Lower leg skin (tissue), 4 donors: ENCODE data around the gene GPC5. TPM values are rescaled to one million over a fixed set of nuclear protein-coding genes. Genes with fewer than 3 reads are reported as not detected.

Source experiments
- DNase-seq, 2 donors: peaks; one replicate each; pipeline ENCODE4 v3.0.0-alpha.2; 2019; ENCODE audit warnings: low spot score in 2 of 2
- H3K4me3 ChIP-seq: fragments of 200-600 bp; sonication (generic); 2 replicates; pipeline ENCODE4 v1.5.1; 2017; ENCODE audit warnings: mild to moderate bottlenecking, low read depth; ENCODE audit not compliant: poor library complexity, severe bottlenecking
- POLR2A ChIP-seq, 2 donors: fragments of 450-650 bp; IDR thresholded peaks; one replicate each; pipeline ENCODE4 v1.6.1; 2016 to 2017; ENCODE audit warnings: antibody characterized with exemption in 2 of 2, mild to moderate bottlenecking in 1 of 2, moderate library complexity in 1 of 2
- WGBS, 2 donors: methylation state at CpG; one replicate each; pipeline ENCODE4 v1.1.5; 2018; 5-methylcytosine and 5-hydroxymethylcytosine counted together
- intact Hi-C: fragments of 100-400 bp; cut with DNase I; formaldehyde crosslinking; loops from one replicate; pipeline ENCODE4 v1.15.0; 2023; ENCODE audit warnings: low total_unique reads
- total RNA-seq, 4 donors: library from RNA; depleted of rRNA; stranded (reverse); fragments of >200 nt; gene quantifications; one replicate each; pipeline ENCODE4 v1.1.0, GENCODE V29; 2016
- TF ChIP-seq, protein P1 (sequence below), 3 donors: fragments of 450-650 bp; IDR thresholded peaks; one replicate each; pipeline ENCODE4 v1.5.1; 2016; ENCODE audit warnings: antibody characterized with exemption in 3 of 3, mild to moderate bottlenecking in 3 of 3, moderate library complexity in 2 of 3

Gene GPC5
- total RNA-seq, 4 donors from 2014 or later = 0.46 to 1.3 (median 0.82) TPM

DNA sequence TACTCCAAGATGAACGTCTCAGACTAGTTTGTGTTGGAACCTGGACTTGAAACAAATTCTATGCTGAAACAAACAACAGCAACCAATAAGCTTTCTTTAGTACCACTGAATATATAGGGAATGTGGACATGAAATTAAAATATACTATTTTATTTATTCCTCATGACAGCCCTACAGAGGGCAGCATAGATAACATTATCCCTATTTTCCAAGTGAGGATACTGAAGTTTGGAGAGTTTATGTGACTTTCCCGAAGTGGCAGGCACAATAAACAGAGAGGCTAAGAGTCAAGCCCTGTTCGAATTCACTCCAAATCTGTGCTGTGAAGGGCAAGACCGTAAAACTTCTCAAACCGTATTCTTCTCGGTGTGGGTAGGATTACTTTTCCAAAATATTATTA is 1318.3 kb downstream of the GPC5 start:
- 58 to 66% methylated on average over 6 of the region's 6 CpGs for WGBS, 2 donors
- intact Hi-C loops = no loop called here
- H3K4me3 ChIP-seq = no peak overlapping the region
- TF ChIP-seq, protein P1, sequence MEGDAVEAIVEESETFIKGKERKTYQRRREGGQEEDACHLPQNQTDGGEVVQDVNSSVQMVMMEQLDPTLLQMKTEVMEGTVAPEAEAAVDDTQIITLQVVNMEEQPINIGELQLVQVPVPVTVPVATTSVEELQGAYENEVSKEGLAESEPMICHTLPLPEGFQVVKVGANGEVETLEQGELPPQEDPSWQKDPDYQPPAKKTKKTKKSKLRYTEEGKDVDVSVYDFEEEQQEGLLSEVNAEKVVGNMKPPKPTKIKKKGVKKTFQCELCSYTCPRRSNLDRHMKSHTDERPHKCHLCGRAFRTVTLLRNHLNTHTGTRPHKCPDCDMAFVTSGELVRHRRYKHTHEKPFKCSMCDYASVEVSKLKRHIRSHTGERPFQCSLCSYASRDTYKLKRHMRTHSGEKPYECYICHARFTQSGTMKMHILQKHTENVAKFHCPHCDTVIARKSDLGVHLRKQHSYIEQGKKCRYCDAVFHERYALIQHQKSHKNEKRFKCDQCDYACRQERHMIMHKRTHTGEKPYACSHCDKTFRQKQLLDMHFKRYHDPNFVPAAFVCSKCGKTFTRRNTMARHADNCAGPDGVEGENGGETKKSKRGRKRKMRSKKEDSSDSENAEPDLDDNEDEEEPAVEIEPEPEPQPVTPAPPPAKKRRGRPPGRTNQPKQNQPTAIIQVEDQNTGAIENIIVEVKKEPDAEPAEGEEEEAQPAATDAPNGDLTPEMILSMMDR (IDR thresholded peaks at IDR 0.05) = no peak
- no peak for TF ChIP-seq POLR2A (IDR thresholded peaks at IDR 0.05)
- no peak for DNase-seq

- intact Hi-C loops = no loop called here
- WGBS, 2 donors = 95 to 96% methylated on average over 2 of the region's 2 CpGs
These were observed 1319.4 kb downstream of the GPC5 start for GRCh38 chr13:92717857-92718256.

GRCh38 chr13:92719868-92720267 is 1321.4 kb downstream of the GPC5 start:
- TF ChIP-seq POLR2A (IDR thresholded peaks at IDR 0.05) = no peak
- TF ChIP-seq, protein P1 (IDR thresholded peaks at IDR 0.05) = no peak
- intact Hi-C loops = no loop called here
- DNase-seq = no peak
- no peak overlapping the region for H3K4me3 ChIP-seq

More at GRCh38 chr13:92717857-92718256, 1319.4 kb downstream of the GPC5 start:
- TF ChIP-seq, protein P1 (IDR thresholded peaks at IDR 0.05) = no peak
- no peak for TF ChIP-seq POLR2A (IDR thresholded peaks at IDR 0.05)
- DNase-seq = no peak
- H3K4me3 ChIP-seq = no peak overlapping the region

DNA sequence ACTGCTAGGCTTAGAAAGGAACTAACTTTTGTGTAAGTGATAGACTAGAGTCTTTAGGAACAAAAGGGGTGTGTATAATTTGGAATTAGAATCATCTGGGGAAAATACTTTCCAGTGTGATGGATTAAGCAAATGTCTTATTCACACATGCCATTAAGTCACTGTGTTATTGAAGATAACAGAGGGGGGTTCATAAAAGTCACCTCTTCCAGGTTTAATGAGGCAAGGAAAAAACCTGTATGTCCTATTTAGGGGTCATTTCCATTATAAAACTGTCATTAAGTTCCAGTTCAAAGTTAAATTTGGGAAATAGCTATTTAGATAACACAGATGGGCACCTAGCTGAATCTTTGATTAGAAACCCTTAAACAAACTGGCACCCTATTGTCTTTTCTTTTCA is 1323.2 kb downstream of the GPC5 start:
- intact Hi-C loops = no loop called here
- DNase-seq = no peak
- TF ChIP-seq, protein P1 (IDR thresholded peaks at IDR 0.05) = no peak
- no peak overlapping the region for H3K4me3 ChIP-seq

GRCh38 chr13:92727118-92727517 is 1328.7 kb downstream of the GPC5 start:
- H3K4me3 ChIP-seq = no peak overlapping the region
- DNase-seq = no peak
- WGBS, 2 donors = 78 to 81% methylated on average over 3 of the region's 3 CpGs
- intact Hi-C loops = no loop called here
- TF ChIP-seq, protein P1 (IDR thresholded peaks at IDR 0.05) = no peak
- no peak for TF ChIP-seq POLR2A (IDR thresholded peaks at IDR 0.05)

- intact Hi-C loops = no loop called here
- no peak overlapping the region for H3K4me3 ChIP-seq
- TF ChIP-seq, protein P1 (IDR thresholded peaks at IDR 0.05) = no peak
- no peak for TF ChIP-seq POLR2A (IDR thresholded peaks at IDR 0.05)
- 52 to 61% methylated on average over 1 of the region's 1 CpG for WGBS, 2 donors
- DNase-seq = no peak
These were observed 1335.6 kb downstream of the GPC5 start for GRCh38 chr13:92734068-92734467.
